Anterior cingulate cortex (tissue), 58 donors: ENCODE data around the gene MSI2.

Experiments
- DNase-seq, 58 donors: peaks; one replicate each; lab custom pipeline; 2025; lab: John Stamatoyannopoulos, UW

Gene MSI2

GRCh38 chr17:57675427-57676387 lies 419.4 kb downstream of the MSI2 start:
- DNase-seq = no peak

DNA sequence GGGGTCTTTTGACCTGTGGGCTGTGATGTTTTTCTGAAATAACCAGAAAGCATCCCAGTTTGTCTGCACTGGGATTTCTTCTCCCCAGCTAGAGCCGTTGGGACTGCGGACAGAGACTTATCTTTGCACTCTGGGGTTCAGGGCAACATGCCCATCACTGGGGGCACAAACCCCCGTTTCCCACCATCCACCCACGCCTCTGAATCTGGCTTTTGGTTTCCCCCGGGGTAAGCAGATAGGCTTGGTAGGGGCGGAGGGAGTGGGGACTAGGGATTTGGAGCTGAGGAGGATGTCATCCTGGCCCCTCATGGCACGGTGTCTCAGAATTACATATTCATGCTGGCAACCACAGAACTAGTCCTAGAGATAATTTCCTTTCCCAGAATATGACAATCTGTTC lies 420.2 kb downstream of the MSI2 start:
- no peak for DNase-seq

GRCh38 chr17:57677301-57677700 lies 421.0 kb downstream of the MSI2 start:
- DNase-seq = no peak

DNA sequence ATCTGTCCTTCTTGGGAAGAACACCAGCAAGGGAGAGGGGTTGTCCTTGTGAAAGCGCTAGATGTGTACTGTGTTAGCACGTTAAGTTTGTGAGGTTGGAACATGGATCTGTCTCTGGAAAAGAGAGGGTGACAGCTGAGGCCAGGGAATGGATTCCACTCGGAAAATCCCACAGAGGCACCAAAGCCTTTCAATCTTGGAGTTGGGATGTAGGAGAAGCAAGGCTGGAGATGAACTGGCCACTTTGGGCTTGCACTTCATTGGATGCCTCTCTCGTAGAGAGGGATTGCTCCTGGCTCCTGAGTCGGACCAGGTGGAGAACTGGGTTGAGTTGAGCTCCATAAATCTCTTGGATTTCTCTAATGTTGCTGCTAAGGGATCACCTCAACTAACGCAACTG lies 421.5 kb downstream of the MSI2 start:
- DNase-seq = no peak

- no peak for DNase-seq
Observed at GRCh38 chr17:57678393-57678792, 422.1 kb downstream of the MSI2 start.

GRCh38 chr17:57679356-57679755 lies 423.0 kb downstream of the MSI2 start:
- no peak for DNase-seq

DNA sequence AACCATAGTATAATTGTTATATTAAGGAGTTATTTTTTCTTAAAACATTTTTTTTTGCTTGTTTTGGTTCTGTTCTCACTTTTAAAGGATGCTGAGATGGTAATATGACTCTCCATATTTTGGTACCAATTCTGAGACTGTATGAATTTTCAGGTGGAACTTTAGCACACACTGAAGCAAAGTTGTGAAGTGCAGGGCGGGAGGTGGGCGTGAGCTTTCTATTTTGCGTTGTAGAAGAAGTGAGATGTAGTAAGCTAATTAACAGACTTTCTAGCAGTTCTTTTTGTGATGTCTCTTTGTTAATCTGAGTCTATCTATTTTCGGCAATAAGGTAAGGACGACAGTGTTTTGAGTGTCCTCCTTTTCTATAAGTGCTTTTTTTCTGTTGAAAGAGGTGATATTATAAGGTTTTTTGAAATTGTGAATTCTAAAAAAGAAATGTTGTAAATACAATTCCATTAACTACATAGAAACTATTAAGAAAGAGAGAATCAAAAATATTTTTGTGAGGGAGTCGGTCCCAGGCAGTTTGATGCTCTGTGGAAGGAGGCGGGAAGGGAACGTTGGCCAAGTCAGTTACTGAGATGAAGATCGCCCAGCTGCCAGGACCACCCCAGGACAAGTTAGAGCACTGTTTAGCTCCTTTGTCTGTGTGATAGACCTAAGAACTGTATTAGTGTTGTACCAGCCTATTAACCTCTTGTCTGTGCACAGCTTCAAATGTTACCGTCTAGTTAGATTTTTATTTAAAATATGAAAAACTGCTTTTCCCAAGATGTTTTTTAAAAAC lies 423.8 kb downstream of the MSI2 start:
- DNase-seq = no peak

GRCh38 chr17:57682701-57683100 lies 426.4 kb downstream of the MSI2 start:
- no peak for DNase-seq

DNA sequence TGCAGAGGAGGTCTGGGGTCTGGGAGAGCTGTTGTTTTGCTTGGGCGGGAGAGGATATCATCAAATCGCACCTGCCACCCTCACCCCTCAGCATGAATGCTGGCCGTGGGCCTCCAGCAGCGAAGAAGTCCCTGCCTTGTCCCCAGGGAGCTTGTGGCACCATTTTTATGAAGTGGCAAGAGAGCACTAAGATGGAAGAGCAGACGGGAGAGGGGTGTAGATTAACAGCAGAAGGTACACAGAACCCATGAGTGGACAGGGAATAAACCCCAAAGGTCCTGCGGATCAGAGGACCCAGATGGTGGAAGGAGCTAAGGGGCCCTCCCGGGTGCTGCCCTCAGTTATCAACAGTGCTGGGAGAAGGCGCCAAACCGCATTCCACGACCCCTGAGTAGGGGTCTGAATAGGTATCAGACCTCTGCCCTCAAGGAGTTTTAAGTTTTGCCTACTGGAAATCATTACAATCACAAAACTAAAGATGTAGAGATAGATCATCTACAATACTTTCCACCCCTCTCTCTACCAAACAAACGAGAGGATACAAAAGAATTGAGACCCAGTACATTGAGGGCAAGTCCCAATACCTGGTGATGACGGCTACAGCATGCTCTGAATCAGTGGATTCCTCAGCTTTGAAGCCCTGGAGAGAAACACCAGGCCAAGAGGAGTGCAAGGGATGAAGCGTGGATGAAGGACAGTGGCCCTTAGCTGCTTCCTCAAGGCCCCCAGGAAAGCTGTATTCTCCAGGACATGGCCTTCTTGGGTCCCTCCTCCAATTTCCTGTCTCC lies 428.6 kb downstream of the MSI2 start:
- DNase-seq = no peak

- DNase-seq = no peak
Observed at GRCh38 chr17:57685499-57686132, 429.3 kb downstream of the MSI2 start.

DNA sequence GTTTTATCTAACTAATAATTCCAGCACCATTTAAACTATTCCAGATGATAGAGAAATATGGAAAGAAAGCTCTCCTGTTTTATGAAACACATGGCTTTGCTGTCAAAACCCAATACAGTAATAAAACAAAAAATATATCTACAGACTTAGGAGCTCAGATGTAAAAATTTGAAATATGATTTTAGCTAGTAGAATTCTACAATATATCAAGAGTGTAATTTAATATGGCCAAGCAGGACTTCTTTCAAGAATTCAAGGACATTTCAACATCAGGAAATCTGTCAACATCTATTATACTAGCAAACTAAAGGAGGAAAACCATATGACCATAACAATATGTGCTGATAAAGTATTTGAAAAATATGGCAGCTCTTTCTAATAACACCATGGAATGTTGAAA lies 431.3 kb downstream of the MSI2 start:
- no peak for DNase-seq

DNA sequence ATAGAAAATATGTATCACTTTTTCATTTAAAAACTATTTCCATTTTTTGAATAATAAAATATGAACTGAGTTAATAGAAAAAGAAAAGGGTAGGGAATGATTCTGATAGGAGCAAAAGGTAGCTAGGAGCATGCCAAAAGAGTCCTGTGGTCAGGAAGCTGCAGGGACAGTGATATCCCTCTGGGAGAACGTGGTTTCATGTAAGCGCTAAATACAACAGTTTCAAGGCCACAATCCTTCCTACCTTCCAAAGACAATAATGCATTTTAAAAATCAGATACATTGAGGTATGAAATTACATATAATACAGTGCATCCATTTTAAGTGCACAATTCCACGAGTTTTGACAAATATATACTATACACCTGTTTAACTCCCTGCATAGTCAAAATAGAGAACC lies 432.9 kb downstream of the MSI2 start:
- no peak for DNase-seq

DNA sequence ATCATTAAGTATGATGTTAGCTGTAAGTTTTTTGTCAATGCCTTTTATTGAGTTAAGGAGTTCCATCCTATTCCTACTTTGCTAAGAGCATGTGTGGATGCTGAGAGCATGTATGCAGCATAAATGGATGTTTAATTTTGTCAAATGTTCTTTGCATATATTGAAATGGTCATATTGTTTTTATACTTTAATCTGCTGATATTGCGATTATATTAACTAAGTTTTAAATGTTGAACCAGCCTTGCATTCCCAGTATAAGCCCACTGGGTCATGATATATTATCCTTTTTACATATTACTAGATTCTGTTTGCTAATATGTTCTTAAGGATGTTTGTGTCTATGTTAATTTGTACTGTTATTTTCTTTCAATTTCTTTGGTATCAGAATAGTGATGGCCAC lies 435.6 kb downstream of the MSI2 start:
- DNase-seq = no peak

GRCh38 chr17:57692770-57693169 lies 436.4 kb downstream of the MSI2 start:
- no peak for DNase-seq

GRCh38 chr17:57694051-57694450 lies 437.7 kb downstream of the MSI2 start:
- no peak for DNase-seq

DNA sequence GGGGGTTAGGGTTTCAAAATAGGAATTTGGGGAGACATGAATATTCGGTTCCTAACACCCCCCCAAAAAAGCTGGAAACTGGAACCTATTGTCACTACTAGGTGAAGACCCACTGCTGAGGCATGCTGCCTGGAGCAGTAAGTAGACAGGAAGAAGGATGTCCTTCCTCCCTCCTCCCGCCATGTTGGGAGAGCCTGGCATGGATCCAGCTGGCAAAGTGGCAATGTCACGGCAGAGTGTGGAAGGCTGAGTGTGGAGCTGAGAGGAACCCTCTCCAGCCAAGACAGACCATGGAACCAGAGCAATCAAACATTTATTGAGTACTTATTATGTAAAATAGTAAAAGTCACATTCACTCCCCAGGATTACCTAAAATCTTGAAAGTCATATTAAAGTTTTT lies 439.7 kb downstream of the MSI2 start:
- DNase-seq = no peak

DNA sequence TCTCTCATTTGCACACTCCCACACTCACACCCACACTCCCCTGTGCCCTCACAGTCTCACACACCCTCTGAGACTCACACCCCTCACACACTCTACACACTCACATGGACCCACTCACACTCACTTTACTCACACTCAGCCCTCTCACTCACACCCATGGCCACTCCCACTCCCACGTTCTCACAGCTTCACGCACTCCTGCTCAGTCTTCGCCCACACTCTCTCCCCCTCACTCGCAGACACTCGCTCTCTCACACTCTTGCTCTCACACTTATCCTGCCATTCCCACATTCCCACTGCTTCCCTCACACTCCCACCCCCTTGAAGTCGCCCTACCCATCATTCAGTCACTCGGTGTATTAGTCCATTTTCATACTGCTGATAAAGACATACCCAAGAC lies 440.9 kb downstream of the MSI2 start:
- no peak for DNase-seq

- DNase-seq = no peak
Observed at GRCh38 chr17:57697891-57698711, 441.8 kb downstream of the MSI2 start.

- DNase-seq = no peak
Observed at GRCh38 chr17:57699751-57700219, 443.5 kb downstream of the MSI2 start.
